ENCODE measurements around the gene AMER3. TPM values are rescaled to one million over a fixed set of nuclear protein-coding genes. Genes with fewer than 3 reads are reported as not detected.

Gene AMER3
- total and polyA plus RNA-seq, 4 donors = not detected

DNA sequence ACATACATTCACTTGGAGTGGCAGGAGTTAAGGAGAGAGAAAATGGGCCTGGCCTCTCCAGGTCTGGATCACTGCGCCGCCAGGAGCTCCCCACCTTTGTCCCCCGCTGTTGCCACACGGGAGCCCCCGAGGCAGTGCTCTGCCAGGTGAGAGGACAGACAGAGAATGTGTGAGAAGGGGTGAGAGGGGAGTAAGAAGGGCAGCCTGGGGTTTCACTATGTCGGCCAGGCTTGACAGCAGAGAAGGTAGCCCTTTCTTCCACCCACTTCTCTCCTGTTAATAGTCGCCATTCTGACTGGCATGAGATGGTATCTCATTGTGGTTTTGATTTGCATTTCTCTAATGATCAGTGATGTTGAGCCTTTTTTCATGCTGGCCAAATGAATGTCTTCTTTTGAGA is 55.1 kb downstream of the AMER3 start:
- H3K4me1 ChIP-seq (ENCODE audit: control insufficient read depth in 4 of 4, insufficient read depth in 4 of 4, low read length in 3 of 4) = no peaks in the 10 kb centered on the region
- no peak for DNase-seq (ENCODE audit: low spot score)
- H3K27me3 ChIP-seq (ENCODE audit: control insufficient read depth in 4 of 4, insufficient read depth in 4 of 4, low read length in 3 of 4) = peaks cover 0 to 6% (median 0%) of the 10 kb centered on the region in 4 donors
- no peak overlapping the region for H3K27ac ChIP-seq (ENCODE audit: low read depth in 1 of 2, low read length in 2 of 2)
- 51% methylated on average over 7 of the region's 7 CpGs for WGBS
- H3K36me3 ChIP-seq (ENCODE audit: control insufficient read depth in 4 of 4, insufficient read depth in 3 of 4, low read depth in 1 of 4, low read length in 3 of 4) = no peaks in the 10 kb centered on the region
- TF ChIP-seq GABPA (IDR thresholded peaks at IDR 0.05 in 1 of 2, conservative IDR thresholded peaks at IDR 0.05 in 1 of 2) (no peak), FOXA1 (IDR thresholded peaks at IDR 0.05) (no peak), HNF4G (IDR thresholded peaks at IDR 0.05) (no peak), JUND (IDR thresholded peaks at IDR 0.05) (no peak), RXRA (IDR thresholded peaks at IDR 0.05) (no peak), TAF1 (conservative IDR thresholded peaks at IDR 0.05) (no peak), SP1 (IDR thresholded peaks at IDR 0.05) (no peak), RAD21 (IDR thresholded peaks at IDR 0.05) (no peak), HNF4A (conservative IDR thresholded peaks at IDR 0.05) (no peak), YY1 (IDR thresholded peaks at IDR 0.05) (no peak)
- TF ChIP-seq, protein P1, sequence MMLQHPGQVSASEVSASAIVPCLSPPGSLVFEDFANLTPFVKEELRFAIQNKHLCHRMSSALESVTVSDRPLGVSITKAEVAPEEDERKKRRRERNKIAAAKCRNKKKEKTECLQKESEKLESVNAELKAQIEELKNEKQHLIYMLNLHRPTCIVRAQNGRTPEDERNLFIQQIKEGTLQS (IDR thresholded peaks at IDR 0.05) = no peak
- TF ChIP-seq, protein P2, sequence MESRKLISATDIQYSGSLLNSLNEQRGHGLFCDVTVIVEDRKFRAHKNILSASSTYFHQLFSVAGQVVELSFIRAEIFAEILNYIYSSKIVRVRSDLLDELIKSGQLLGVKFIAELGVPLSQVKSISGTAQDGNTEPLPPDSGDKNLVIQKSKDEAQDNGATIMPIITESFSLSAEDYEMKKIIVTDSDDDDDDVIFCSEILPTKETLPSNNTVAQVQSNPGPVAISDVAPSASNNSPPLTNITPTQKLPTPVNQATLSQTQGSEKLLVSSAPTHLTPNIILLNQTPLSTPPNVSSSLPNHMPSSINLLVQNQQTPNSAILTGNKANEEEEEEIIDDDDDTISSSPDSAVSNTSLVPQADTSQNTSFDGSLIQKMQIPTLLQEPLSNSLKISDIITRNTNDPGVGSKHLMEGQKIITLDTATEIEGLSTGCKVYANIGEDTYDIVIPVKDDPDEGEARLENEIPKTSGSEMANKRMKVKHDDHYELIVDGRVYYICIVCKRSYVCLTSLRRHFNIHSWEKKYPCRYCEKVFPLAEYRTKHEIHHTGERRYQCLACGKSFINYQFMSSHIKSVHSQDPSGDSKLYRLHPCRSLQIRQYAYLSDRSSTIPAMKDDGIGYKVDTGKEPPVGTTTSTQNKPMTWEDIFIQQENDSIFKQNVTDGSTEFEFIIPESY (IDR thresholded peaks at IDR 0.05) = no peak
- TF ChIP-seq, protein P3, sequence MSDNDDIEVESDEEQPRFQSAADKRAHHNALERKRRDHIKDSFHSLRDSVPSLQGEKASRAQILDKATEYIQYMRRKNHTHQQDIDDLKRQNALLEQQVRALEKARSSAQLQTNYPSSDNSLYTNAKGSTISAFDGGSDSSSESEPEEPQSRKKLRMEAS (IDR thresholded peaks at IDR 0.05) = no peak
- TF ChIP-seq, protein P4, sequence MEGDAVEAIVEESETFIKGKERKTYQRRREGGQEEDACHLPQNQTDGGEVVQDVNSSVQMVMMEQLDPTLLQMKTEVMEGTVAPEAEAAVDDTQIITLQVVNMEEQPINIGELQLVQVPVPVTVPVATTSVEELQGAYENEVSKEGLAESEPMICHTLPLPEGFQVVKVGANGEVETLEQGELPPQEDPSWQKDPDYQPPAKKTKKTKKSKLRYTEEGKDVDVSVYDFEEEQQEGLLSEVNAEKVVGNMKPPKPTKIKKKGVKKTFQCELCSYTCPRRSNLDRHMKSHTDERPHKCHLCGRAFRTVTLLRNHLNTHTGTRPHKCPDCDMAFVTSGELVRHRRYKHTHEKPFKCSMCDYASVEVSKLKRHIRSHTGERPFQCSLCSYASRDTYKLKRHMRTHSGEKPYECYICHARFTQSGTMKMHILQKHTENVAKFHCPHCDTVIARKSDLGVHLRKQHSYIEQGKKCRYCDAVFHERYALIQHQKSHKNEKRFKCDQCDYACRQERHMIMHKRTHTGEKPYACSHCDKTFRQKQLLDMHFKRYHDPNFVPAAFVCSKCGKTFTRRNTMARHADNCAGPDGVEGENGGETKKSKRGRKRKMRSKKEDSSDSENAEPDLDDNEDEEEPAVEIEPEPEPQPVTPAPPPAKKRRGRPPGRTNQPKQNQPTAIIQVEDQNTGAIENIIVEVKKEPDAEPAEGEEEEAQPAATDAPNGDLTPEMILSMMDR (IDR thresholded peaks at IDR 0.05; ENCODE audit: low read depth, low read length, missing input control) = no peak
- TF ChIP-seq, protein P5, sequence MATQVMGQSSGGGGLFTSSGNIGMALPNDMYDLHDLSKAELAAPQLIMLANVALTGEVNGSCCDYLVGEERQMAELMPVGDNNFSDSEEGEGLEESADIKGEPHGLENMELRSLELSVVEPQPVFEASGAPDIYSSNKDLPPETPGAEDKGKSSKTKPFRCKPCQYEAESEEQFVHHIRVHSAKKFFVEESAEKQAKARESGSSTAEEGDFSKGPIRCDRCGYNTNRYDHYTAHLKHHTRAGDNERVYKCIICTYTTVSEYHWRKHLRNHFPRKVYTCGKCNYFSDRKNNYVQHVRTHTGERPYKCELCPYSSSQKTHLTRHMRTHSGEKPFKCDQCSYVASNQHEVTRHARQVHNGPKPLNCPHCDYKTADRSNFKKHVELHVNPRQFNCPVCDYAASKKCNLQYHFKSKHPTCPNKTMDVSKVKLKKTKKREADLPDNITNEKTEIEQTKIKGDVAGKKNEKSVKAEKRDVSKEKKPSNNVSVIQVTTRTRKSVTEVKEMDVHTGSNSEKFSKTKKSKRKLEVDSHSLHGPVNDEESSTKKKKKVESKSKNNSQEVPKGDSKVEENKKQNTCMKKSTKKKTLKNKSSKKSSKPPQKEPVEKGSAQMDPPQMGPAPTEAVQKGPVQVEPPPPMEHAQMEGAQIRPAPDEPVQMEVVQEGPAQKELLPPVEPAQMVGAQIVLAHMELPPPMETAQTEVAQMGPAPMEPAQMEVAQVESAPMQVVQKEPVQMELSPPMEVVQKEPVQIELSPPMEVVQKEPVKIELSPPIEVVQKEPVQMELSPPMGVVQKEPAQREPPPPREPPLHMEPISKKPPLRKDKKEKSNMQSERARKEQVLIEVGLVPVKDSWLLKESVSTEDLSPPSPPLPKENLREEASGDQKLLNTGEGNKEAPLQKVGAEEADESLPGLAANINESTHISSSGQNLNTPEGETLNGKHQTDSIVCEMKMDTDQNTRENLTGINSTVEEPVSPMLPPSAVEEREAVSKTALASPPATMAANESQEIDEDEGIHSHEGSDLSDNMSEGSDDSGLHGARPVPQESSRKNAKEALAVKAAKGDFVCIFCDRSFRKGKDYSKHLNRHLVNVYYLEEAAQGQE (IDR thresholded peaks at IDR 0.05) = no peak
- no peak overlapping the region for H3K9ac ChIP-seq (ENCODE audit: low read depth in 1 of 2, low read length in 2 of 2)
- H3K4me3 ChIP-seq (ENCODE audit: low read depth in 1 of 3, low read length in 3 of 3) = no peak overlapping the region
- H3K9me3 ChIP-seq (ENCODE audit: control insufficient read depth in 4 of 4, low read length in 3 of 4) = no peaks in the 10 kb centered on the region

DNA sequence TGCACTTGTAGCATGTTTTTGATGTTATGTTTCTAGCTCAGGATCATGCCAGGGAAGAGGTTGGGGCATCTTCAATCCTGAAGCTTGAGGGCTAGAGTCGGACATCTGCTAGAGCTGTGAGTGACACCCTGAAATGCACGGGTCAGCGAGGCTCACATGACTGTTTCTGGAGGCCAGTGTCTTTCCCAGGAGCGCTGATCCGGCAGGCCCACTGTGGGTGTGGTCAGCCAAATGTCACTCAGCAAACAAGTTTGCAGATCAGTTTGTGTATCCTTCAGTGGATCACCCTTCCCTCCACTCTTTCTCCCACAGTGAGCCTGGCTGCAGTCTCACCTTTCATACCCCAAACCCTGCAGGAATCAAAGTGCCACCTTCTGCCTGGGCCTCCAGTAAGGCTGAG is 58.4 kb downstream of the AMER3 start:
- no peaks in the 10 kb centered on the region for H3K36me3 ChIP-seq (ENCODE audit: control insufficient read depth in 4 of 4, insufficient read depth in 3 of 4, low read depth in 1 of 4, low read length in 3 of 4)
- peaks cover 0 to under 1% (median 0%) of the 10 kb centered on the region in 4 donors for H3K27me3 ChIP-seq (ENCODE audit: control insufficient read depth in 4 of 4, insufficient read depth in 4 of 4, low read length in 3 of 4)
- no peaks in the 10 kb centered on the region for H3K9me3 ChIP-seq (ENCODE audit: control insufficient read depth in 4 of 4, low read length in 3 of 4)
- DNase-seq (ENCODE audit: low spot score) = no peak
- H3K9ac ChIP-seq (ENCODE audit: low read depth in 1 of 2, low read length in 2 of 2) = no peak overlapping the region
- H3K27ac ChIP-seq (ENCODE audit: low read depth in 1 of 2, low read length in 2 of 2) = no peak overlapping the region
- H3K4me3 ChIP-seq (ENCODE audit: low read depth in 1 of 3, low read length in 3 of 3) = no peak overlapping the region
- H3K4me1 ChIP-seq (ENCODE audit: control insufficient read depth in 4 of 4, insufficient read depth in 4 of 4, low read length in 3 of 4) = no peaks in the 10 kb centered on the region
- 56% methylated on average over 5 of the region's 5 CpGs for WGBS
- TF ChIP-seq, protein P1 (IDR thresholded peaks at IDR 0.05) = no peak
- no peak for TF ChIP-seq FOXA1 (IDR thresholded peaks at IDR 0.05)
- TF ChIP-seq HNF4A (conservative IDR thresholded peaks at IDR 0.05) = no peak
- no peak for TF ChIP-seq FOXA2 (IDR thresholded peaks at IDR 0.05)
- TF ChIP-seq, protein P5 (IDR thresholded peaks at IDR 0.05) = no peak
- TF ChIP-seq, protein P4 (IDR thresholded peaks at IDR 0.05; ENCODE audit: low read depth, low read length, missing input control) = no peak
- TF ChIP-seq YY1 (IDR thresholded peaks at IDR 0.05) = no peak
- TF ChIP-seq JUND (IDR thresholded peaks at IDR 0.05) = no peak
- TF ChIP-seq SP1 (IDR thresholded peaks at IDR 0.05) = no peak
- TF ChIP-seq EGR1 (IDR thresholded peaks at IDR 0.05; ENCODE audit: low read depth in 2 of 2) = no peak
- TF ChIP-seq RXRA (IDR thresholded peaks at IDR 0.05) = no peak

Data from liver (tissue), 9 donors.